GM21367 (cell line): ENCODE measurements around the gene EXTL1.

ENCODE experiments used
- ATAC-seq: cut with Tn5 transposase; IDR thresholded peaks from one replicate; pipeline ENCODE4 v1.9.1; 2021; ENCODE audit not compliant: unreplicated experiment

Gene EXTL1

DNA sequence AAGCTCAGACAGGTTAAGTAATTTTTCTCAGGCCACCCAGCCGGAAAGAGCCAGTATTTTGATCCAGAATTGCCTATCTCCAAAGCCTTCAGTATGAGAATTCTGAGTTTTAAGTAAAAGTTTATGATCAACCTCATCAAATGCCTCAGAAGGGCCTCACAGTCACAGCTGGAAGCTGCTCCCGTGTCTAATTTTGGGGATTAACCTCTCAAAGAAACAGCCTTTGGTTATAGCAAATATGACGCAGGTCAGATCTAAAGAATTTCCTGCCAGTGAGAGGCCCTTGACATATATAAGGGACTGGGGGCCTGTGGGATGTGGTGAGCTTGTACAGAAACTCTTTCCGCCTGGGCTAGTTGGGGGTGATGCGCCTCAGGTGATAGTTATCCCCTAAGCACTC lies 2.3 kb downstream of the EXTL1 start:
- no peak for ATAC-seq

DNA sequence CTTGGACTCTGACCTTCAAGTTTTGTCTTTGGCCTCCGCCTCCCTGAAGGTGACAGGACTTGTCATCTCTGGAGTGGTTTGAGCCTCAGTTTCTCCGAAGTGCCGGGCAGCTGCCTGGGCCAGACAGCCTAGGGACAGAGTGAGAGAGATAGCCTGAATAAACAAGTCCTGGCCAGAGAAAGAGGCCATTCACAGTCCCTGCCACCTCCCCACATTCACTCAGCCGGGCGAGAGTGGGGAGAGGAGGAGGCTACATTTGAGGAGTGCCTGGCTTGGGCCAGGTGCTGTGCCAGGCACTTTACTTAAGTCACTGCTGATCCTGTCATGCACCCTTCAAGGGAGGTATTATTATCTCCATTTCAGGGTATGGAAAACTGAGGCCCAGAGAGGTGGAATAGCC lies 3.5 kb downstream of the EXTL1 start:
- ATAC-seq: no peak

DNA sequence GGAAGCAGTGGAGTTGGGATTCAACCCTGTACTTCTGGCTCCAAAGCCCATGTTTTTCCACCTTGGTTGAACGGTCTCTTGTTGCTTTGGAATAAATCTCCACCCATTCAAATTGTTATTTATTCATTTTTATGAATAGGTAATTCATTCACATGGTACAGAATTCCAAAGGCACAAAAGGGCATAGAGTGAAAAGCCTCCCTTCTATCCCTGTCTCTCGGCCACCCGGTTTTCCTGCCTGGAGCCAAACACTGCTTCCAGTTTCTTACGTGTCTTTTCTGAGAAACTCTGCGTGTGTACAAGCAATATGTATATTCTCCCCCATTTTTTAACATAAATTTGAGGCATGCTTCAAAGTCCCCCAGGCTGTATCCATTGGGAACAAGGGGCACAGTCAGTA lies 3.9 kb downstream of the EXTL1 start:
- ATAC-seq: no peak

DNA sequence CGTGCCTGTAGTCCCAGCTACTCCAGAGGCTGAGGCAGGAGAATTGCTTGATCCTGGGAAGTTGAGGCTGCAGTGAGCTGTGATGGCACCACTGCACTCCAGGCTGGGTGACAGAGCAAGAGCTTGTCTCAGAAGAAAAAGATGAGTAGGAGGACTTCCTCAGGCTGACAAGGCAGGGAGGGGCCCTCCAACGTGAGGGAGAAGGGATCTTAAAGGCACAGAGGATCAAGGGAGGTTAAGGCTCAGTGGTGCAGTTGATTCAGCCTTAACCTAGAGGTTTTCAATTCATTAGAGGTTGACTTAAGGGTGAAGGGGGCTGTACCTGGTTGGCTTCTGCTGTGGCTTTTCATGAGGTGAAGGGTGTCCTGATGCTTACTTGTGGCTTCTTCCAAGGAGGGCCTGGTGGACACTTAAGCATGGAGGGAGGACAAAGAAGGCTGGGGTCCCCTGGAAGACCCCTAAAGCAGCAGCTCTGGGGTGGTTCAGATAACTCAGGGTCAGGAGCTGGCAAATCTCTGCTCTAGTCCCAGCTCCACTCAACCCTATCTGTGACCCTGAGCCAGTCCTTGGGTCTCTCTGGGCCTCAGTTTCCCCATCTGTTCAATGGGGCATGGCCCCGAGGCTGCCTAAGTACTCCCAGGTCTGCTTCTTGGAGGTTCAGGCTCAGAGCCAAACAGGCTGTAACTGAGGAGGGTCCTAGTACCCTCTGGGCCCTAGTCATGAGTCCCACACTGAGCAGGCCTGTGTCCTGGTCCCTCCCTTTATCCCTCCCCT lies 6.3 kb downstream of the EXTL1 start:
- ATAC-seq: no peak

DNA sequence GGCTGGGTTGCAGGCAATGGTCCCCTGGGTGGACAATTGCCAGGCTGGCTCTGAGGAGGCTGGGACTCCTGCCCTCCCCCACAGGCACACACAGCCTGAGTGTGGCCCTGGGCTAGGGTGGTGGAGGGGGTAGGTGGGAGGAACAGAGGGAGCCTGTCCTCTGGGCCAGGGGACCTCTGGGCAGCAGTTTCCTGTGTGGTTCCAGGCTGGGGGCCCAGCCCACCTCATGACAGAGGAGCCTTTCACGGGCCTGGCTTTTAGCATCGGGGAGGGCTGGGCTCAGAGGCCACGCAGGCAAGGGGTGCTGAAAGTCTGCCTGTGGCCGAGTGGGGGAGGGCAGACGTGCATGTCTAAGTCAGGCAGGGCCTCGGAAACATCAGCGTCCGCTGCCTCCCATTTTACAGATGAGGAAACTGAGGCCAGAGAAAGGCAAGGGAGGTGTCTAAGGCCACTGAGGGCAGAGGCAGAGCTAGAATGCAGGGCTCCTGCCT lies 7.0 kb downstream of the EXTL1 start:
- no peak for ATAC-seq

DNA sequence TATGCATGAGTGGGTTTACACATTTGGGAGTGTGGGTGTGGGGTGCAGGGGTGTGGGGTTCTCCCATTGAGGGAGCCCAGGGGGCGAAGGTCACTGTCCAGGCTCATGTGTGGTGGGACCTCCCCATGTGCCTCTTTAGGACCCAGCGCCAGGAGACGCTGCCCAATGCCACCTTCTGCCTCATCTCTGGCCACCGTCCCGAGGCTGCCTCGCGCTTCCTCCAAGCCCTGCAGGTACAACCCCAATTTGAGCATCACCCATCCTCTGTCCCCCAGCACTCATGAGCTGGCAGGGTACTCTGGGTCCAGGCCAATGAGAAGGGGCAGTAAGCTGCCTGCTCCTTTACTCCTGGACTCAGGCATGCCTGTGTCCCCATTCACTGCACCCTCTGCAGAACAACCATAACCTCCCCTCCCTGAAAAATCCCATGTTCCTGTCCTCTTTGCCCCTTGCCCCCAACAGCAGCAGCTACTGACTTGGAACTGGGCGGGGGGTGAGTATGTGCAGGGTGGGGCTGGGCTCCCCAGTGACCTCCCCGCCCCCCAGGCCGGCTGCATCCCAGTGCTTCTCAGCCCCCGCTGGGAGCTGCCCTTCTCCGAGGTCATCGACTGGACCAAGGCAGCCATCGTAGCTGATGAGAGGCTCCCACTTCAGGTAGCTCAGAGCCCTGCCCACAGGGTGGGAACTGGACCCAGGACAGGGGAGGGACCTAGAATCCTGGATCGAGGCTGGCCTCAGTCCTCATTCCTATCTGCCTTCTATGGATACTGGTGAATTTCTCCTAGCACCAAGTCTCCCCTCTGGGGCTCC lies 7.7 kb downstream of the EXTL1 start:
- no peak for ATAC-seq

DNA sequence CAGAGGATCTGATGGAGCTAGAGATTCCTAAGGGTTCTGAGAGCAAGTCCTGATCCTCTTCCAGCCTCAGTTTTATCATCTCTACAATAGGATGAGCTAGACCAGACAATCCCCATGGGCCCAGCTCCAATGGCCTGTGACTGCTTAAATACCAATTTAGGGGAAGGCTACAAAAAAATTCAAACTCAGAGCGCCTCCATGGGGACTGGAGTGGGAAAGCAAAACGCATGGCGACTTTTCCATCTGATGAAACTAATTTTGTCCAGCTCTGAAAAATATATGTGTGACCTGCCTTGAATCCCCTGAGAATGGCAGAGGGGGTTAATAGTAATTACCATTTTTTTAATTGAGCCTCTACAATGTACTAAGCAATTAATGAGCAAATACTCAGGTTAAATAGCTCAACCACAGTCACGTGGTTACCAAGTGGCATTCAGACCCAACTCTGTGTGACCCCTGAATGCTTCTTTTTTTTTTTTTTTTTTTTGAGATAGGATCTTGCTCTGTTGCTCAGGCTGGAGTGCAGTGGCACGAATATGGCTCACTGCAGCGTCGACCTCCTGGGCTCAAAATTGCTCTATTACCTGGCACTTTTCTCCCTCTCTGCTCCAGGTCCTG lies 8.4 kb downstream of the EXTL1 start:
- ATAC-seq: no peak

DNA sequence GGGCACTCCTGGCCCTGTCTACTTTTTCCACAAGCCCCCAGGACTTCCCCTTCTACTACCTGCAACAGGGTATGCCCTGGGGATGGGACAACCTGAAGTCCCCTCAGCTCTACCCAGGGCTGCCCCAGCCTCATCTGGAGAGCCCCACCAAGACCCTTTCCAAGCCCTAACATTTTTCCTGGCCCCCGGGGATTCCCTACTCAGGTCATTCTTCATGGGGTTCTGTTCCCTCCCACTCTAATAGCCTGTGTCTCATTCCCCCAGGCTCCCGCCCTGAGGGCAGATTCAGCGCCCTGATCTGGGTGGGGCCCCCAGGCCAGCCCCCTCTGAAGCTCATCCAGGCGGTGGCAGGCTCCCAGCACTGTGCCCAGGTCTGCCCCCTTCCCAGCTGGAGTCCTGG lies 9.6 kb downstream of the EXTL1 start:
- ATAC-seq: no peak

DNA sequence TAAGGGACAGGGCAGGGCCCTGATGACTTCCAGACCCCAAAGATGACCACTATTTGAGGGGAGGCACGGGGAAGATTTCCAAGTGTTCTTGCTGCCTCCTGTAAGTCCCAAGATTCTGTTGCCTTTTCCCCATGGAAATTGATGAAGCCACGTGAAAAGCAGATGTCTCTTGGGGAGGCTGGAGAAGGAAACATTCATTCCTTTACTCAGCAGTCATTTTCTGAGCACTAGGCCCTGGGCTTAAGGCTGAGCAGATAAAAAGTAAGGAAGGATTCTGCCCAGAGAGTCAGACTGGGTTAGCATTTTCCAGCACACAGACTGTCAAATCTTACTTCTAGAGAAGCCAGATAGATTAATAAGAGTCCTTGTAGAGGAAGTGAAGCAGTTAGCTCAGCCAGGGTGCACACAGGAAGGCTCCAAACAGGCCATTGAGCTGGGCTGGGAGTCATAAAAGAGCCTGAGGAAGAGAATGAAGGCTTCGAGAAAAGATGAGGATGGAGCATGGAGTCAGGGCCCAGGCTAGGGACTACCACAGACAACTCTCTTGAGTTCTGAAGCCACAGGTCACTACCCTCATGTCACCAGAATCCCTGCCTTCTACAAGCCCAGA lies 10.1 kb downstream of the EXTL1 start:
- no peak for ATAC-seq

DNA sequence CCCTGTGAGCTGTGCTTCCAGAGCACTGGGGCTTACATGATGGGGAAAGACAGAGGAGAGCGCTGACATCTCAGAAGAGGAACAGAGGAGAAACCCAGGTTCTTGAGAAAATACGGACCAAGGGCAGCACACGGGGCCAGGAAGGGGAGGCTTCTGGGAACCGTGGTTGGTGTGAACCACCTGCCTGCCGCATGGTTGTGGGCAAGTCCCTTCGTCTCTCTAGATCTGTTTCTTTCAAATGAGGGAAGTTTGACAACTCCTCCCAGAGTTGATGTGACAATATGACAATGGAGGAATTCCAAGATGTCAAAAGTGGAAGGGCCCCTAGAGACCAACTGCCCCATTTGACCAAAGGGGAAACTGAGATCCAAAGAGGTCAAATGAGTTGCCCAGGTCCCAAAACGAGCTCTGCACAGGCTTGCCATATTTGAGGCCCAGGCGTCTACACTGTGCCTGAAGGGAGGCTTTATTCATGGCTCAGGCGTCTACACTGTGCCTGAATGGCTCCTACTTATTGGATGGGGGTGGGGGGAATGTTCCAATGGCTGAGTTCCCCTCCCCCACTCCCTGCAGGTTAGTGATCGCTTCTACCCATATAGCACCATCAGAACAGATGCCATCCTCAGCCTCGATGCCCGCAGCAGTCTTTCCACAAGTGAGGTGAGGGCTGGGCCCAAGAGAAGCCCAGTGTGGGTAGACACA lies 11.2 kb downstream of the EXTL1 start:
- ATAC-seq: no peak

DNA sequence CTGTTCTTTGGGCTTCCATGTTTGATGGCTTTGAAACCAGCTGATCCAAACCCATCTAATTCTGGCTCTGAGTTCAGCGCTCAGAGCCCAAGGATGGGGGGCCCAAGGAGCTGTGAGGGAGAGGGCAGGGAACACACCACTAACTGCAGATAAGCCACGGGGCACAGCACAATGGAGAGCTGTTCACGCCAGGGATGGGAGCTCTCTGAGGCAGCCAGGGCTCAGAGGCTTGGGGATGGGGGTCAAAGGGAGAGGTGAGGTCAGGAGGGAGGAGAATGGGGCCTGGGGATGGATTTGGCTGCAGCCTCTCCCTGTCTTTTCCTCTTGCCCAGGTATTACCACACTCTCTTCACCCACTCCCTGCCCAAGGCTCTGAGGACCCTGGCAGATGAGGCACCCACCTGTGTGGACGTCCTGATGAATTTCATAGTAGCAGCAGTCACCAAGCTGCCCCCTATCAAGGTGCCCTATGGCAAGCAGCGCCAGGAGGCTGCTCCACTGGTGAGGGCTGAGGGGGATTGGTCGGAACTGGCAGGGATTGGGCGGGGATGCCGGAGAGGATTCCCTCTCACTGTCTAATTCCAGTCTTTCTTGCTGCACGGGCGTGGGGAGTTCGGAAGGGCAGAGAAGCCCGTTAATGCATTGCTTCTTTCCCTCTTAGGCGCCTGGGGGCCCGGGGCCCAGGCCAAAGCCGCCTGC lies 13.1 kb downstream of the EXTL1 start:
- no peak for ATAC-seq

DNA sequence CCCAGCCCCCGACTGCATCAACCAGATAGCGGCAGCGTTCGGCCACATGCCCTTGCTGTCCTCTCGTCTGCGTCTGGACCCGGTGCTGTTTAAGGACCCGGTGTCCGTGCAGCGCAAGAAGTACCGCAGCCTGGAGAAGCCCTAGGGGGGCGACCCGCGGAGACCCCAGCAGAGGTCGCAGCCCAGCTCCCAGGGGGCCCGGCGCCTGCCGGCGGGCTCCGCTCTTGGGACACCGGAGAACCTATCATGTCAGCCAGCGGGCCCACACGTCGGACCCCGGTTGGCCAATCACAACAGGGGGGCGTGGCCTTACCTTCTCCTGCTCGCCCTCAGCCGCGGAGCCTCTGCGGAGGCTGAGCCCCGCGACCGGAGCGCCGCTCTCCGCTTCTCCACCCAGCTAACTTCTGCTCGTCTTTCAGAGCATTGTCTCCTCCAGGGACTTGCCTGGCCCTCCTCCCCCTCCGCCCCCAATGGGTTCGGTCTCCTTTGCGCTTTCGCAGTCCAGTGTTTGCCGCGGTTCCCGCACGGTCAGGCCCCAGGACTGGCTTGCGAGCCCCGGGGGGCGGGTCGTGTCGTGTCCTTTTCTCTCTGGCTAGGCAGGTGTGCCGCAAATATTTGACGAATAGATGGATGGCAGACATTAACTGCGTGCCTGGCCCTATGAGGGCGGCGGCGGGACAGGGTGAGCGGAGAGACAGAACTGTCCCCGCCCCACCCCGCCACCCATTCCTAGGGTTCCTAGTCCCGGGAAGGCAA lies 13.8 kb downstream of the EXTL1 start:
- peak; percentile 84 for ATAC-seq

DNA sequence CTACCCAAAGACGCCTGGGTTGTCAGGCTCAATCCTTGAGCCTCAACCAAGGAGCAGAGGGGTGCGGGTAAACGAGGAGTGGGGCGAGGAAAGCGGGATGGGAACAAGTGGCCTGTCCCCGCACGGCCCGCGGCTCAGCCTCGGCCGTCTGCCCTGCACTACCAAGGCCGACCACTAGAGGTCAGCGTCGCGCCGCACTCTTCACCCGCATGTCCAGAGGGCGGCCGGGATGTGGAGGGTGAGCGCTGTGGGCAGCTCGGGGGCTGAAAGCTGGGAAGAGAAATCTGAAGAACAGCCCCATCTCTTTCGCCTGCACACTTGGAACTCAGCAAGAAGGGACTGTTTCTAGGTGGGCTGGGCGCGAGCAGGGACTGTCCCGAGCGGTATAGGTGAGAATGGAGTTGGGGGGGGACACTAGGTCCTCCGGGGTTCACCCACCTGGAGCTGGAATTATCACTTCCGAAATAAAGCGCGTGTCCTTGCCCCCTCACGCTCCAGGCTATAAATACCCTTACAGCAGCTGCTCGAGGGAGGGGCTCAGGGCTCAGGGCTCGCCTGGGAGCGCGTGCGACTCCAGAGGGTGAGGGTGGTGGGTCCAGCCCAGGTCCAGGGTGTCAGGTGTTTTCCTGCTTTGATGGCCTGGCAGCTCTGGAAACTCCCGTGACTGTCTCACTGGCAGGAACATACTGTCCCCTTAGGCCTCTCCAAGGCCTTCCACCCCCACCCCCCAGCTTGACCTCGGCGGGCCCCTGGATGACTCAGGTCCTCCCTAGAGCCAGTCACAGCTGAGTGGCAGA lies 14.6 kb downstream of the EXTL1 start:
- ATAC-seq: peak; percentile 44

DNA sequence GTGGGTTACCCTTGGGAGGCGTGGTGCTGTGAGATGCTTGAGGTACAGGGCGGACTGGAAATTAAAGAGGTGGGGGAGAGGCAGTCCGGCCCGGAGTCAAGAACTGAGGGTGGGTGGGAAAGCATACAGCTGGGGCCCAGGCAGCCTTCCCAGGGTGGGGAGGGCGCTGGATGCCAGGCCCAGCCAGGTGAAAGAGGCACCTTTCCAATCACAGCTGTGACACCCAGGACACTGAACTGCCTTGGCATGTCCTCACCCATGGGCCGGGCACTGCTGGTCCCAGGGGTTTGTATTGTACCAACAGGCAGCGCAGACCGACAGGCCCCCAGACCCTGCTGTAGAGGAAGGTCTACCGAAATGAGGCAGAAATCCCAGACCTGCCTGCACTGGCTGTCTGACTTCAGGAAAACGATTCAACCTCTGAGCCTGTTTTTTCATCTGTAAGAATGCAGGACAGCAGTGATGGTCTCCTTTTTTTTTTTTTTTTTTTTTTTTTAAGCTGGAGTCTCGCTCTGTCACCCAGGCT lies 15.2 kb downstream of the EXTL1 start:
- no peak for ATAC-seq

DNA sequence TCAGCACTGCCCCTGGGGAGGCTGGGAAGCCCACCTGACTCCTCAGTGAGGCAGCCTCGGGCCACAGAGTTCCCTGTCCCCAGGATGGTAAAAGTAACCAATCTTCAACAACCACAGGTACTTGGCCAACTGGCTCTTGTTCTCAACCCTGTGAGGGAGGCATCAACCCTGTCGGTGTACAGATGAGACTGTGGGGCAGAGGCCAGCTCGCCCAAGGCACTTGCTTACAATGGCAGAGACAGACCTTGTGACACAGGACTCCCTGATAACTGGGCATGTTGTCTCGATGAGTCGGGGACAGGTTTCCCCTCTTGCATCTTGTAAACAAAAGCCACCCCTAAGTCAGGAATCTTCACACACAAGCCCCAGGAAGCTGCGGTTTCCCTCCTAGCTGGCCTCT lies 16.3 kb downstream of the EXTL1 start:
- no peak for ATAC-seq

DNA sequence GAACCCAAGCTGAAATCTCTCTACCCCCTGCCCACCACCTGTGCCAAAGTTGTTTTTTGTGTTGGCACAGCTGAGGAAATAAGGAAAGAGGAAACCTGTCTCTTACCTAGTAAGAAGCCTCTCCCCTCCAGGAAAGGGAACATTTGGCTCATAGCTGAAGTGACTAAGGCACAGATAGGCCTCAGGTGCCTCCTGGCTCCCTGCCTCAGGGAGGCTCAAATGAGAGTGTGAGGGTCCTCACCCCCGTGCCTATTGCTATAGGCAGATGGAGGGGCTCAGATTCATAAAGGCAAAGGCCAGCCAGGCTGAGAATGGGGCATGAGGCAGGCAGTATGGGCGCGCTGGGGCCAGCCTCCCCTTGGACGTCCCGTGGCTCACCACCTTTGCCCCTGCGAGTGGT lies 16.9 kb downstream of the EXTL1 start:
- no peak for ATAC-seq

DNA sequence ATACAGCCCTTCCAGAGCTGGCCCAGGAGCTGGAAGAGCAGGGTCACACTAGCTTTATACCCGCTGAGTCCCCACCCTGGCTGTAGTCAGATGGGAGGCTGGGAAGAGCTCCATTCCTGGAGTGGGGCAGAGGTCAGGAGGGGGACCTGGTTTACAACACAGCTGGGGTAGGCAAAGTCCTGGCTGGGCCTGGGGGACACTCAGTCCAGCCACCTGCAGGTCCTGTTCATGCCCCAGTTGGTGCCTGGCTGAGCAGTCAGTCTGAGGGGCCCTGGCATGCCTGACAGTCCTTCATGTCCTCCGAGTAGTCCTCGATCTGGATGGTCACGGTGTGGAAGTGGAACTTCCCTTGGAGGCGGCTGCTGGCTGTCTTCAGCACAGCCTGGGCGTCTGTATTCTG lies 17.3 kb downstream of the EXTL1 start:
- ATAC-seq: no peak

DNA sequence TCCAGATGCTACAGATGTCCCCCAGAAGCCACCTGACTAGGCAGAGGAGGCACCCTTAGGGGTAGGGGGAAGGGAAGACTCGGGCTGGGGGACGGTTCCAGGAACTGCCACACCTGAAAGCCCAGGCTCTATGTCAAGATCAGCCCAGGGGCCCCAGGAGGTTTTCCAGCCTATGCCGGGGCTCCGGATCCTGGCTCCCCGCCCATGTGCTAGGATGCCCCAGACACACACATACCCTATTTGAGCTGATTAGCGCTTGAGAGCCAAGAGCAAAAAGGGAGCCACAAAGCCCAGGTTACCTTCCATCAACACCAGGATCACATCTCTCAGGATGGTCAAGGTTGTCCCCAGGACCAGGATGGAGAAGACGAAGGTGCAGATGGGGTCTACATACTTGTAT lies 19.8 kb downstream of the EXTL1 start:
- no peak for ATAC-seq

DNA sequence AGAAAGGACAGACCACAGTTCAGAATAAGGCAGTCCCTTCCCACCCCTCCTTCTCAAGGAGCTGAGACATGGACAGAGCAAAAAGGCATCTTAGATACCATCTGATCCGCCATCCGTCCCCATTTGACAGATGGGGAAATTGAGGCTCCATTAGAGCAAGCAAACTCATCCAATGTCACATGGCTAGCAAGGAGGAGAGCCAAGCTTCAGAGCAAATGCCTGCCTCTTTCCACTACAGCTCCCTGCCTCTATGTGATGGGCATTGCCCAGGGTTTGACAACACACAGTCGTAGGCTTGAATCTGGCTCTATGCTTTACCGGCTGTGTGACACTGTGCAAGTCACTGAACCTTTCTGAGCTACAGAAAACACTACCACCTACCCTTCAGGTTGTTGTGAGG lies 20.4 kb downstream of the EXTL1 start:
- ATAC-seq: no peak
